ENCODE measurements around the gene CDH23.

CDH23 gene

GRCh38 chr10:71580926-71581325 lies 184.2 kb downstream of the CDH23 start:
- Histone ChIP-seq H3K4me1 (ENCODE audit: control insufficient read depth in 1 of 2, insufficient read depth in 2 of 2, low read length in 2 of 2) (no peaks in the 10 kb centered on the region), H3K4ac (ENCODE audit: low read depth, low read length) (no peak overlapping the region), H3K4me2 (ENCODE audit: low read length) (no peak overlapping the region), H3K9ac (ENCODE audit: low read length) (no peak overlapping the region), H3K27ac (ENCODE audit: low read depth, low read length) (no peak overlapping the region), H3K9me3 (ENCODE audit: insufficient read depth, low read depth, low read length) (no peaks in the 10 kb centered on the region), H4K12ac (ENCODE audit: low read depth, low read length) (no peak overlapping the region), H3K36me3 (ENCODE audit: control insufficient read depth in 1 of 2, insufficient read depth in 2 of 2, low read length in 2 of 2) (no peaks in the 10 kb centered on the region), H3K79me2 (ENCODE audit: control insufficient read depth, insufficient read depth, low read length, poor library complexity) (no peaks in the 10 kb centered on the region), H3K14ac (ENCODE audit: low read length) (no peak overlapping the region), H2BK120ac (ENCODE audit: insufficient read depth, low read length, poor library complexity) (no peak overlapping the region), H3K27me3 (ENCODE audit: insufficient read depth, low read length) (no peaks in the 10 kb centered on the region), H2BK5ac (ENCODE audit: low read depth, low read length, poor library complexity) (no peak overlapping the region), H3K79me1 (ENCODE audit: low read length) (no peaks in the 10 kb centered on the region), H2AK5ac (ENCODE audit: low read length) (no peak overlapping the region), H4K91ac (ENCODE audit: low read depth, low read length) (no peak overlapping the region), H2AFZ (ENCODE audit: insufficient read depth, low read length, poor library complexity) (no peak overlapping the region), H4K8ac (ENCODE audit: low read depth, low read length) (no peak overlapping the region), H2BK12ac (ENCODE audit: low read length) (no peak overlapping the region), H3K18ac (ENCODE audit: low read length) (no peak overlapping the region), H3K4me3 (ENCODE audit: low read depth, low read length) (no peak overlapping the region), H3K23ac (ENCODE audit: low read length) (no peak overlapping the region)
- no peak for DNase-seq
- WGBS (ENCODE audit: extremely low coverage, insufficient coverage, insufficient read length), result no CpG with 5 or more reads among the region's 2 CpGs

DNA sequence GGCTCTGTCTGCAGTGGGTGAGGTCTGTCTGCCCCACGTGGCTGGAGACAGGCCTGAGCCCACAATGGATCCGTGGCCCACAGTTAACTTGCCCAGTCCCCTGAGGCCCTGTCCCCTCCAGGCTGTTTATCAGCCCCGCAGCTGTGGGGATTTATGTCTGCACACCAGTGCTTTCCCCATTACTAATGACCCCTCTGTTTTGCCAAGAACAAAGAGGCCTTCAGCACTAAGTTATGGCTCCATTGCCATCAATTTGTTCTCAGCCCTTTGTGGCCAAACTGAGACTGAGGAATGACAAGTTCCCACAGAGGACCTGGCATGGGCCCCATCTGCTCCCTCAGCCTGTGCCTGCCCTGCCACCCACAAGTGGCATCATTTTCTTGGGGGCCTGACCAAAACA lies 184.7 kb downstream of the CDH23 start:
- Histone ChIP-seq H3K9me3 (ENCODE audit: insufficient read depth, low read depth, low read length) (no peaks in the 10 kb centered on the region), H2BK5ac (ENCODE audit: low read depth, low read length, poor library complexity) (no peak overlapping the region), H3K79me1 (ENCODE audit: low read length) (no peaks in the 10 kb centered on the region), H3K4me1 (ENCODE audit: control insufficient read depth in 1 of 2, insufficient read depth in 2 of 2, low read length in 2 of 2) (no peaks in the 10 kb centered on the region), H3K9ac (ENCODE audit: low read length) (no peak overlapping the region), H3K79me2 (ENCODE audit: control insufficient read depth, insufficient read depth, low read length, poor library complexity) (no peaks in the 10 kb centered on the region), H2BK12ac (ENCODE audit: low read length) (no peak overlapping the region), H3K27ac (ENCODE audit: low read depth, low read length) (no peak overlapping the region), H3K4me3 (ENCODE audit: low read depth, low read length) (no peak overlapping the region), H2AFZ (ENCODE audit: insufficient read depth, low read length, poor library complexity) (no peak overlapping the region), H4K8ac (ENCODE audit: low read depth, low read length) (no peak overlapping the region), H3K27me3 (ENCODE audit: insufficient read depth, low read length) (no peaks in the 10 kb centered on the region), H3K18ac (ENCODE audit: low read length) (no peak overlapping the region), H3K14ac (ENCODE audit: low read length) (no peak overlapping the region), H2BK120ac (ENCODE audit: insufficient read depth, low read length, poor library complexity) (no peak overlapping the region), H3K23ac (ENCODE audit: low read length) (no peak overlapping the region), H3K4me2 (ENCODE audit: low read length) (no peak overlapping the region), H3K36me3 (ENCODE audit: control insufficient read depth in 1 of 2, insufficient read depth in 2 of 2, low read length in 2 of 2) (no peaks in the 10 kb centered on the region), H4K91ac (ENCODE audit: low read depth, low read length) (no peak overlapping the region), H3K4ac (ENCODE audit: low read depth, low read length) (no peak overlapping the region), H4K12ac (ENCODE audit: low read depth, low read length) (no peak overlapping the region), H2AK5ac (ENCODE audit: low read length) (no peak overlapping the region)
- WGBS (ENCODE audit: extremely low coverage, insufficient coverage, insufficient read length), result no CpG with 5 or more reads among the region's 3 CpGs
- no peak for DNase-seq

DNA sequence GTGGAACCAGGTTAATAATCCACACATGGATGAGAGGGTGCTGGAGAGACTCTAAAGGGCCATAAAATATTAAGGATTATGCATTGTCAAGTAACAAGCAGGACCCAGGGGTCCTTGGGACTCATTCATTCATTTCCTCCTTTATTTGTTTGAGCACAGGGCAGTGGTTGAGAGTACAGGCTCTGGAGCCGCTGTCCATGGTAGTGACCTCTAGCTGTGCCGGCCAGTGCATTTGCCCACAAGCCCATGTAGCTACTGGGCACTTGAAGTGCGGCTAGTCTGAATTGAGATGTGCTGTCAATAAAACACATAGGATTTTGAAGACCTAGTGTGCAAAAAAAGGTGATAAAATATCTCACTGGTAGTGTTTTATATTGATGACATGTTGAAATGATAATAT lies 185.3 kb downstream of the CDH23 start:
- Histone ChIP-seq H3K14ac (ENCODE audit: low read length) (no peak overlapping the region), H4K8ac (ENCODE audit: low read depth, low read length) (no peak overlapping the region), H3K27me3 (ENCODE audit: insufficient read depth, low read length) (no peaks in the 10 kb centered on the region), H3K79me2 (ENCODE audit: control insufficient read depth, insufficient read depth, low read length, poor library complexity) (no peaks in the 10 kb centered on the region), H3K23ac (ENCODE audit: low read length) (no peak overlapping the region), H3K36me3 (ENCODE audit: control insufficient read depth in 1 of 2, insufficient read depth in 2 of 2, low read length in 2 of 2) (no peaks in the 10 kb centered on the region), H4K12ac (ENCODE audit: low read depth, low read length) (no peak overlapping the region), H3K9ac (ENCODE audit: low read length) (no peak overlapping the region), H3K9me3 (ENCODE audit: insufficient read depth, low read depth, low read length) (no peaks in the 10 kb centered on the region), H2AK5ac (ENCODE audit: low read length) (no peak overlapping the region), H3K4ac (ENCODE audit: low read depth, low read length) (no peak overlapping the region), H3K18ac (ENCODE audit: low read length) (no peak overlapping the region), H3K4me3 (ENCODE audit: low read depth, low read length) (no peak overlapping the region), H3K79me1 (ENCODE audit: low read length) (no peaks in the 10 kb centered on the region), H2BK5ac (ENCODE audit: low read depth, low read length, poor library complexity) (no peak overlapping the region), H2BK120ac (ENCODE audit: insufficient read depth, low read length, poor library complexity) (no peak overlapping the region), H3K4me1 (ENCODE audit: control insufficient read depth in 1 of 2, insufficient read depth in 2 of 2, low read length in 2 of 2) (no peaks in the 10 kb centered on the region), H3K4me2 (ENCODE audit: low read length) (no peak overlapping the region), H2BK12ac (ENCODE audit: low read length) (no peak overlapping the region), H2AFZ (ENCODE audit: insufficient read depth, low read length, poor library complexity) (no peak overlapping the region), H3K27ac (ENCODE audit: low read depth, low read length) (no peak overlapping the region), H4K91ac (ENCODE audit: low read depth, low read length) (no peak overlapping the region)
- DNase-seq, result peak in 1 of 2 donors; percentile 40
- WGBS (ENCODE audit: extremely low coverage, insufficient coverage, insufficient read length), result no CpG with 5 or more reads among the region's 3 CpGs

DNA sequence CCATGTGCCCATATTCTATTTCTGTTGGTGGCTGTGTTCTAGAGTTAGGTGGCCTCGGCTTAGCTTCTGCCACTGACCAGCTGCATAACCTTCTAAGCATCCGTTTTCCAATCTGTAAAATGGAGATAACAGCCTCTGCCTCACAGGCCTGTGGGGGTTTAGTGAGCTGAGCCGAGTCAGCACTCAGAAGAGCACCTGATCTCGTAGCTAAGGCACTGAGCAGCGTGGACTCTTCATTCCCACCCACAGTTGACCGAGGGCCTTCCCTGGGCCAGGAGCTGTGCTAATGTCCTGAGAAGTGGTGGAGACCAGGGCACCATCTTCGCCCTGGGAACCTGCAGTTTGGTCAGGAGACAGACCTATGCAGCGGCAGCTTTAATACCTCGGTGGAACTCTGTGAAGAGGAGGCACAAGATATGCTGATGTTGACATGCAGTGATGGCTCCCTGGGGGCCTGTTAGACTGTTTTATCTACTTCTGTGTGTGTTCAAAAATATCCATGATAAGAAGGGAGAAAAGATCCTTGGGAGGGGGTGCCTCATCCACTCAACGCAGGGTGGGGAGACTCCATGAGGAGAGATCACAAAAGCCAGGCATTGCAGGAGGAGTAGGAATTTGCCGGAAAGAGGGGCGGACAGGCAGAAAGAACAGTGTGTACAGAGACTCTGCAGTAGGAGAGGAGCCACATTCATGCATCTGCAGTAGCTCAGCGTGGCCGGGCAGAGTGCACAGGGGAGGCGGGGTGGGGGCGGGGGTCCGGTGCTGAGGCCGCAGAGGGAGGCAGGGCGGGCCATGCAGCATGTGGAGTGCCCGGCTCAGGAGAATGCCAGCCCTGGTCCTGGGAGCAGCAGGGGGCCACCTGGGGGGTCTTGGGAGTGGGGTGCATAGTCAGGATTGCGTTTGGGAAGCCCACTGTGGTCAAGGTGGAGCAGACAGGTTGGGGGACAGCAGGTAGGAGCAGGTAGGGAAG lies 186.1 kb downstream of the CDH23 start:
- H3K27me3 ChIP-seq (ENCODE audit: insufficient read depth, low read length), result no peaks in the 10 kb centered on the region

More for the DNA sequence above, 186.1 kb downstream of the CDH23 start:
- Histone ChIP-seq H2BK120ac (ENCODE audit: insufficient read depth, low read length, poor library complexity) (no peak overlapping the region), H3K4ac (ENCODE audit: low read depth, low read length) (no peak overlapping the region), H3K36me3 (ENCODE audit: control insufficient read depth in 1 of 2, insufficient read depth in 2 of 2, low read length in 2 of 2) (no peaks in the 10 kb centered on the region), H4K91ac (ENCODE audit: low read depth, low read length) (no peak overlapping the region), H4K8ac (ENCODE audit: low read depth, low read length) (no peak overlapping the region), H3K9ac (ENCODE audit: low read length) (no peak overlapping the region), H3K27ac (ENCODE audit: low read depth, low read length) (no peak overlapping the region), H2AK5ac (ENCODE audit: low read length) (no peak overlapping the region), H3K4me1 (ENCODE audit: control insufficient read depth in 1 of 2, insufficient read depth in 2 of 2, low read length in 2 of 2) (no peaks in the 10 kb centered on the region), H3K4me3 (ENCODE audit: low read depth, low read length) (no peak overlapping the region), H3K23ac (ENCODE audit: low read length) (no peak overlapping the region), H3K9me3 (ENCODE audit: insufficient read depth, low read depth, low read length) (no peaks in the 10 kb centered on the region), H3K14ac (ENCODE audit: low read length) (no peak overlapping the region), H3K79me1 (ENCODE audit: low read length) (no peaks in the 10 kb centered on the region), H2BK12ac (ENCODE audit: low read length) (no peak overlapping the region), H2AFZ (ENCODE audit: insufficient read depth, low read length, poor library complexity) (no peak overlapping the region), H2BK5ac (ENCODE audit: low read depth, low read length, poor library complexity) (no peak overlapping the region), H4K12ac (ENCODE audit: low read depth, low read length) (no peak overlapping the region), H3K4me2 (ENCODE audit: low read length) (no peak overlapping the region), H3K79me2 (ENCODE audit: control insufficient read depth, insufficient read depth, low read length, poor library complexity) (no peaks in the 10 kb centered on the region), H3K18ac (ENCODE audit: low read length) (no peak overlapping the region)
- WGBS (ENCODE audit: extremely low coverage, insufficient coverage, insufficient read length), result no CpG with 5 or more reads among the region's 21 CpGs
- no peak for DNase-seq
